Urinary bladder (tissue), 4 donors: ENCODE data around the gene PSKH1. TPM values are rescaled to one million over a fixed set of nuclear protein-coding genes. Genes with fewer than 3 reads are reported as not detected.

Source experiments
- DNase-seq: peaks from one replicate; pipeline ENCODE4 v3.0.0-alpha.2; 2015; ENCODE audit errors: extremely low spot score
- H3K27ac ChIP-seq: one replicate; pipeline ENCODE4 v1.5.1; 2013; ENCODE audit warnings: low read depth, mild to moderate bottlenecking, moderate library complexity
- H3K36me3 ChIP-seq: one replicate; pipeline ENCODE4 v1.6.1; 2013; ENCODE audit warnings: mild to moderate bottlenecking, moderate library complexity; ENCODE audit not compliant: insufficient read depth
- H3K4me1 ChIP-seq: one replicate; pipeline ENCODE4 v1.6.1; 2013; ENCODE audit warnings: mild to moderate bottlenecking, moderate library complexity; ENCODE audit not compliant: insufficient read depth
- H3K4me3 ChIP-seq: one replicate; pipeline ENCODE4 v1.5.1; 2013; ENCODE audit warnings: low read depth, low read length
- WGBS: extraction: QIAGEN DNeasy Blood & Tissue Kit; methylation state at CpG from one replicate; pipeline ENCODE4 v1.1.7; 2013; 5-methylcytosine and 5-hydroxymethylcytosine counted together
- polyA plus RNA-seq: library from polyadenylated mRNA; stranded (reverse); fragments of 200-250 nt; gene quantifications from one replicate; pipeline ENCODE4 v1.2.3, GENCODE V29; 2013
- total RNA-seq: library from RNA; depleted of rRNA; stranded (reverse); fragments of >200 nt; gene quantifications from one replicate; pipeline ENCODE4 v1.2.3, GENCODE V29; 2014
- donor health status: healthy with polysubstance abuse.
- donor health status: healthy.

The PSKH1 gene
- total and polyA plus RNA-seq, 2 donors, result 9.9 to 39.0 TPM

- 14% methylated on average over 23 of the region's 23 CpGs for WGBS
- Histone ChIP-seq H3K4me3 (peak overlapping the region; percentile 94), H3K36me3 (peaks cover 4% of the 10 kb centered on the region), H3K27ac (peak overlapping the region; percentile 76), H3K4me1 (peaks cover 2% of the 10 kb centered on the region)
- no peak for DNase-seq
Observed at GRCh38 chr16:67873435-67874370, 19.4 kb upstream of the PSKH1 start.

- H3K4me3 ChIP-seq, result no peak overlapping the region
- H3K36me3 ChIP-seq, result peaks cover 4% of the 10 kb centered on the region
- whole genome bisulfite sequencing, result 71% methylated on average over 3 of the region's 3 CpGs
- no peak overlapping the region for H3K27ac ChIP-seq
- peaks cover 2% of the 10 kb centered on the region for H3K4me1 ChIP-seq
- no peak for DNase-seq
Observed at GRCh38 chr16:67874372-67874771, 18.7 kb upstream of the PSKH1 start.

- DNase-seq, result no peak
- 92% methylated on average over 11 of the region's 11 CpGs for WGBS
- H3K36me3 ChIP-seq, result peaks cover 15% of the 10 kb centered on the region
Observed at GRCh38 chr16:67877064-67877463, 16.0 kb upstream of the PSKH1 start.

GRCh38 chr16:67878232-67878631 is 14.8 kb upstream of the PSKH1 start:
- 94% methylated on average over 6 of the region's 6 CpGs for WGBS

More at GRCh38 chr16:67877064-67877463, 16.0 kb upstream of the PSKH1 start:
- Histone ChIP-seq H3K4me3 (no peak overlapping the region), H3K4me1 (peaks cover 2% of the 10 kb centered on the region), H3K27ac (no peak overlapping the region)

GRCh38 chr16:67878846-67879245 is 14.2 kb upstream of the PSKH1 start:
- WGBS, result 97% methylated on average over 9 of the region's 9 CpGs
- Histone ChIP-seq H3K36me3 (peaks cover 15% of the 10 kb centered on the region), H3K4me3 (no peak overlapping the region), H3K27ac (no peak overlapping the region), H3K4me1 (peaks cover 2% of the 10 kb centered on the region)
- DNase-seq, result no peak

More at GRCh38 chr16:67878232-67878631, 14.8 kb upstream of the PSKH1 start:
- Histone ChIP-seq H3K4me1 (peaks cover 2% of the 10 kb centered on the region), H3K27ac (no peak overlapping the region), H3K36me3 (peaks cover 15% of the 10 kb centered on the region), H3K4me3 (no peak overlapping the region)
- DNase-seq, result no peak

- Histone ChIP-seq H3K36me3 (peaks cover 15% of the 10 kb centered on the region), H3K27ac (no peak overlapping the region), H3K4me1 (peaks cover under 1% of the 10 kb centered on the region), H3K4me3 (no peak overlapping the region)
- 93% methylated on average over 12 of the region's 12 CpGs for WGBS
- no peak for DNase-seq
Observed at GRCh38 chr16:67879462-67879861, 13.6 kb upstream of the PSKH1 start.

- WGBS, result 85% methylated on average over 5 of the region's 5 CpGs
- Histone ChIP-seq H3K4me1 (no peaks in the 10 kb centered on the region), H3K4me3 (no peak overlapping the region), H3K27ac (no peak overlapping the region), H3K36me3 (peaks cover 15% of the 10 kb centered on the region)
- no peak for DNase-seq
Observed at GRCh38 chr16:67879936-67880335, 13.1 kb upstream of the PSKH1 start.

- H3K4me1 ChIP-seq, result no peaks in the 10 kb centered on the region
- peaks cover 15% of the 10 kb centered on the region for H3K36me3 ChIP-seq
- H3K4me3 ChIP-seq, result no peak overlapping the region
- DNase-seq, result no peak
- no peak overlapping the region for H3K27ac ChIP-seq
- 90% methylated on average over 13 of the region's 13 CpGs for WGBS
Observed at GRCh38 chr16:67880584-67880983, 12.5 kb upstream of the PSKH1 start.

- no peaks in the 10 kb centered on the region for H3K4me1 ChIP-seq
- no peak overlapping the region for H3K27ac ChIP-seq
- peaks cover 15% of the 10 kb centered on the region for H3K36me3 ChIP-seq
- WGBS, result 89% methylated on average over 21 of the region's 21 CpGs
- DNase-seq, result no peak
- H3K4me3 ChIP-seq, result no peak overlapping the region
Observed at GRCh38 chr16:67881621-67882161, 11.4 kb upstream of the PSKH1 start.

GRCh38 chr16:67882374-67883145 is 10.5 kb upstream of the PSKH1 start:
- Histone ChIP-seq H3K4me1 (no peaks in the 10 kb centered on the region), H3K36me3 (peaks cover 14% of the 10 kb centered on the region), H3K4me3 (no peak overlapping the region), H3K27ac (no peak overlapping the region)
- DNase-seq, result no peak
- WGBS, result 74% methylated on average over 18 of the region's 18 CpGs

- Histone ChIP-seq H3K36me3 (peaks cover 11% of the 10 kb centered on the region), H3K4me1 (no peaks in the 10 kb centered on the region), H3K27ac (no peak overlapping the region), H3K4me3 (no peak overlapping the region)
- no peak for DNase-seq
- 79% methylated on average over 6 of the region's 6 CpGs for WGBS
Observed at GRCh38 chr16:67883146-67883871, 9.7 kb upstream of the PSKH1 start.

- H3K36me3 ChIP-seq, result peaks cover 11% of the 10 kb centered on the region
- no peak overlapping the region for H3K27ac ChIP-seq
- no peak for DNase-seq
- H3K4me1 ChIP-seq, result no peaks in the 10 kb centered on the region
- 62% methylated on average over 11 of the region's 11 CpGs for WGBS
- H3K4me3 ChIP-seq, result no peak overlapping the region
Observed at GRCh38 chr16:67883872-67884261, 9.2 kb upstream of the PSKH1 start.

- no peak within 1 kb of the TSS for H3K4me3 ChIP-seq
- H3K36me3 ChIP-seq, result peaks cover 9% of the 10 kb centered on the region
- H3K27ac ChIP-seq, result no peak within 1 kb of the TSS
- WGBS, result 22% methylated on average over 22 of the region's 22 CpGs
- DNase-seq, result no peak
- H3K4me1 ChIP-seq, result no peaks in the 10 kb centered on the region
Observed at GRCh38 chr16:67884684-67885083, 8.4 kb upstream of the PSKH1 start, which contains the start of gene NRN1L. TSS of gene NRN1L (plus strand) at chr16:67884885. CDS start at chr16:67884904, 19 bp downstream.
